GM18873 (cell line): ENCODE results near the gene NINJ2.

Experiments
- ATAC-seq: cut with Tn5 transposase; IDR thresholded peaks from one replicate; pipeline ENCODE4 v1.9.1; 2021; ENCODE audit warnings: mild to moderate bottlenecking, moderate library complexity, moderate number of reproducible peaks; ENCODE audit not compliant: unreplicated experiment, low FRiP score

Gene NINJ2

DNA sequence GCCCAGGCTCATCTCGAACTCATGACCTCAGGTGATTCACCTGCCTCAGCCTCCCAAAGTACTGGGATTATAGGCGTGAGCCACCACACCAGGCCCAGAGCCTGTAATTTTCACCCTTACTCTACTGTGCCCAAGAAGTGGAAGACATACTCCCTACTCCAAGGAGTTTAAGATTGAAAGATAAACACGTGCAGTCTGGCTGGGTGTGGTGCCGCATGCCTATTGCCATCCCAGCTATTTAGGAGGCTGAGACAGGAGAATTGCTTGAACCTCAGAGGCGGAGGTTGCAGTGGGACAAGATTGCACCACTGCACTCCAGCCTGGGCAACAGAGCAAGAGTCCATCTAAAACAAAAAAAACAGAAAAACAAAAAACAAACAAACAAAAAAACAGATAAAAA, 90.0 kb downstream of the NINJ2 start:
- no peak for ATAC-seq

DNA sequence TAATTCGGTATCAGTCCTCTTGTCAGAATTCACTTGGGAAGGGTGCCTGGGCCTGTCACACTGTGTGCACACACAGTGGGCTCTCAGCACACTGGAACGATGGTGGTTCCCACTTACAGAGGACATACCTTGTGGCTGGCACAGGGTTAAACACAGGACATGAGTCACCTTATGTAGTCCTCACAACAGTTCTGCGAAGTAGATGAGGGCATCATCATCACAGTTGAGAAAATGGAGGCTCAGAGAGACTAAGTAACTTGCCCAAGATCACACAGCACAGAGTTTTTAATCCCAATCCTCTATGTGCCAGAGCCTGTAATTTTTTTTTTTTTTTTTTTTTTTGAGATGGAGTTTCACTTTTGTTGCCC, 90.7 kb downstream of the NINJ2 start:
- no peak for ATAC-seq

- no peak for ATAC-seq
Measured at GRCh38 chr12:571795-572531, 91.3 kb downstream of the NINJ2 start.

DNA sequence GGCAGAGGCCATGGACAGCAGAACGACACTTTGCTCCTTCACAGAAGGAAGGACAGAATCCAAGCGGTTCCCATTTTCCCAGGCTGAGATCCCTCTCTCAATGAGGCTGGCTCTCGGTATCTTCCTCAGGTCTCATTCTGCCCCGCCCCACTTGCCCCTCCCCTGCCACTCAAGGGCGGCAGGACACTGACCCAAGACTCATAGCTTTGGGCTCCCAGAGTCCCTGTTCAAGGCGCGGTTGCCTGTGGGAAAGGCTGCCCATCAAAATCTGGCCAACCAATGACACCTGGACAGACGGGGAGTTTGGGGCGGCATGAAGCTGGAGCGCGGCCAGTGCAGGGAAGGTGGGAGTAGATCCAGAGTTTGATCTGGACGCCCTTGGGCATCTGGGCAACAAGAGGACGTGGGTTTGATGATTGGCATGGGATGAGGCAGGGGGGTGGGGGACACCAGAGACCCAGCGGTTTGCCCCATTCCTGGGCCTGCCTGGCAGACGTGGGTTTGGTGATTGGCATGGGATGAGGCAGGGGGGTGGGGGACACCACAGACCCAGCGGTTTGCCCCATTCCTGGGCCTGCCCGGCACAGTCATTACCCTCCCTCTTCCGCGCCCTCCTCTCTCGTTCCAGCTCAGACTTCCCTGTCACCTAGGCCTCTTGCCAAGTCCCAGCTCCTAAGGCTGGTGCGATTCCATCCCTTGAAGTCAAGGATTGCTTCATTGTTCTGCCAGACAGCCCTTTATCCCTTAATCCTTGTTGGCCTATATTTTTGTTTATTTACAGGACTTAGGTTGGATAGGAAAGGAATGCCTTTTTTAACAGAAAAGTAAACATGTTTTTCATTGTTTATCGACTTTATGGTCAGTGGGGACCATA, 92.1 kb downstream of the NINJ2 start:
- ATAC-seq, result no peak

DNA sequence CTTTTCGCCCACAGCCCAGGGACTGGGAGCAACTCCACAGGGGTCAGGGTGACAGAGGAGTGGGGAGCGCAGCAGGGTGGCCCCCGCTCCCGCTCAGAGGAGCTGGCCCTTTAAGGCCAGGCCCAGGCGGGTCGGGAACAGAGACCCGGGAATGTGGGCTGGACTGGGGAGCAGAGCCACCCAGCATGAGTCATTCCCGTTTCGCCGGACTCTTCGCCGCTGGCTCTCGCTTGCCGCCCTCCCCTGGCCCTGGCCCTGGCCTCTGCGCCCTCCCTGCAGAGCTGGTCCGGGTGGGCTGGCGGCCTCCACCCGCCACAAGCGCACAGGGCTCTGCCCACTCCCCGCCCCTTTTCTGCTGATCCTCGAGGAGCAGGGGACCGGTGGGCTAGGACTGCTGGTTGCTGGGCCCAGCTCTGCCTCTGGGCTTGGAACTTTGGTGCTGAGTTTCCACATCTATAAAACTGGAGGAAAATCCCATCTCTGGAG, 92.8 kb downstream of the NINJ2 start:
- no peak for ATAC-seq

- no peak for ATAC-seq
Measured at GRCh38 chr12:569803-570434, 93.3 kb downstream of the NINJ2 start.

DNA sequence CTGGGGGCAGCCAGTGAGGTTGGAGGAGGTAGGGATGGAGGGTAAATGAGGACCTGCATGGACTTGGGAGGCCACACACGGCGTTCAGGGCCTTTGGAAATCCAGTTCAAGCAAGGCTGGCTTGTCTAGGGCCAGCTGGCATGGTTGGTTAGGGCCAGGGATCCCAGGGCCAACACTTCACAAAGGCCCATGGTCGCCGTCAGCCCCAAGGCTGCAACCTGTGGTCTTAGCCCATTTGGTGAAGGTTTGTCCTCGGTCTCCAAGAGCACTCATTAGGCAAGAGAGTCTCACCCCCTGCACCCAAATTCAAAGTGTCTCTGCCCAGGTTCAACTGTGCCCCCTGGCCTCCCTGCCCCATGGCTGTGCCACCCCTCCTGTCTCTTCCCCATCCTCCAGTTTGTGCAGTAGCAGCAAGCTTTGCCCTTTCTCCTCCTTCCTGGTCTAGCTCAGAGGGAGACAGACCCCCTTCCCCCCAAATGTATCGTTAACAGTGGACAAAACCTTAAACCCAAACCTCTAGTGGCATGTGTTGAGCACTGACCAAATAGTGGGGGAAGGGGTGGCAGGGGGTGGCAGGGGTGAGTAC, 94.1 kb downstream of the NINJ2 start:
- ATAC-seq, result no peak

DNA sequence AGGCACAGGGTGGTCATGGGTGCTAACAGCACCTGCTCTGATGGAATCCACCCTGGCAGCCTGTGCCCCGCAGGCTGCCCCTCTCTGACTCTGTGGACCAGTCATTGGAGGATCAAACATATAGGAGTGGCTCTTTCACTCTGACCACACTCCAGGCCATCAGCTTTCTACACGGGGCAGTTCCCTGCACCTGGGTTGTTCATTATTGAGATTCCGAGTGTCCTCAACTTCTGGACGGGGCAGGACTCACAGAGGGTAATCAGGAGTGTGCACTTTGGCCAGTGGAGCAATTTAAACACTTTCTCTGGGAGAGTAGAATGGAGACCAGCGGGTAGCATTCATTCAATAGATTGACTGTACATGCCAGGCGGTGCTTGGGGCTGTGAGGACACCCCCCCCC, 94.8 kb downstream of the NINJ2 start:
- no peak for ATAC-seq

DNA sequence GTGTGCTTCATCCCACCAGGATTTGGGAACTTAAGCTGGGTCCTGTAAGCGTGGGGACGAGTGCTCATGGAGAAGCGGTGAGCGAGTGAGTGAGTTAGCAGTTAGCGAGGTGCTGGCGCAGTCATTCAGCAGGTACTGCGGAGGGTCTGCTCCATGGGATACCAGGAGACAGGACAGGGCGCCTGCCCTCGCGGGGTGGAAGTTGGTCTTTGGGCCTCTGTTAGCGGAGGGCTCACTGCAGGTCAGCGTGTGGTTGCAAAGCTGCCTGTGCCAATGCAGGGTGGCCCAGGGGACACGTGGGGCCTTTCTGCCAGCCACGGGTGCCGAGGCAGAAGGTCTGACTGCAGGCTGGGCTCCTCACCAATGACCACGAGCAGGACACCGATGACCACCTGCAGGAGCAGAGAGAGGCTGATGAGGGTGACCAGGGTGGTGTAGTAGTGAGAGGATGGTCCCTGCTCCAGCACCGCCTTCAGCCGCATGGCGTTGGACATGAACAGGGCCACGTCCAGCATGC, 97.6 kb downstream of the NINJ2 start:
- no peak for ATAC-seq

DNA sequence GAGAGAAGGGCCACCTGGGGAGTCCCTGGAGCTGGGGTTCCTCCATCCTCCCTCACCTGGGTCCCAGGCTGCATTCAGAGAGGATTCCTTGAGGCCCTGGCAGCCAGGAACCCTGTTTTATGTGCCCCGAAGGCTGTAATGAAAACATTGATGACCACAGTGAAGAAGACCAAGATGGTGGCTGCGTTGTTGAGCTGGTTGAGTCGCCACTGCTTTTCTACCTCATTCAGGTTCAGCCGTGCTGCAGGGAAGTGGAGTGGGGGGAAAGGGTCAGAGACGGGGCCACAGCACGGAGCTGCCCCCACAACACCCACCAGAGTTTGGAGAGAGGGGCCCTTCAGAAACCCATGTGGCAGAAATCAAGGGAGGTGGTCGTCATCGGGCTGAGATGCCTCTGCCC, 98.1 kb downstream of the NINJ2 start:
- ATAC-seq, result no peak

- ATAC-seq, result no peak
Measured at GRCh38 chr12:563787-564298, 99.4 kb downstream of the NINJ2 start.

- no peak for ATAC-seq
Measured at GRCh38 chr12:563250-563781, 99.9 kb downstream of the NINJ2 start.

- ATAC-seq, result no peak
Measured at GRCh38 chr12:562634-563033, 100.6 kb downstream of the NINJ2 start.

- ATAC-seq, result no peak
Measured at GRCh38 chr12:561908-562593, 101.2 kb downstream of the NINJ2 start.

DNA sequence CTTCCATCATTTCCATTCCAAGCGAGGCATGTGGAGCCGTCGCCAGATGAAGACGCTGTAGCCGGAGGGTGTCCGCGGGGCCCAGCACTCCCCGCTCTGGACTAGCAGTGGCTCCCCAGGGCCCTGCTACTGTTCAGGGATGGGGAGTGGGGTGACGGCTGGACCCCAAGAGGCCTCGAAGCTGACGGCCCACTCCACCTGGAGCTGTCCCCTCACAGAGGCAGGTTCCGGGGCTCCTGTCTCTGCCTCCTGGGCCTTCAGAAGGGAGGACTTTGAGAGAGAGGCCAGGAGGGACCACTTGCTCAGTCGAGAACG, 101.9 kb downstream of the NINJ2 start:
- ATAC-seq, result no peak

- ATAC-seq, result no peak
Measured at GRCh38 chr12:560691-561390, 102.4 kb downstream of the NINJ2 start.

DNA sequence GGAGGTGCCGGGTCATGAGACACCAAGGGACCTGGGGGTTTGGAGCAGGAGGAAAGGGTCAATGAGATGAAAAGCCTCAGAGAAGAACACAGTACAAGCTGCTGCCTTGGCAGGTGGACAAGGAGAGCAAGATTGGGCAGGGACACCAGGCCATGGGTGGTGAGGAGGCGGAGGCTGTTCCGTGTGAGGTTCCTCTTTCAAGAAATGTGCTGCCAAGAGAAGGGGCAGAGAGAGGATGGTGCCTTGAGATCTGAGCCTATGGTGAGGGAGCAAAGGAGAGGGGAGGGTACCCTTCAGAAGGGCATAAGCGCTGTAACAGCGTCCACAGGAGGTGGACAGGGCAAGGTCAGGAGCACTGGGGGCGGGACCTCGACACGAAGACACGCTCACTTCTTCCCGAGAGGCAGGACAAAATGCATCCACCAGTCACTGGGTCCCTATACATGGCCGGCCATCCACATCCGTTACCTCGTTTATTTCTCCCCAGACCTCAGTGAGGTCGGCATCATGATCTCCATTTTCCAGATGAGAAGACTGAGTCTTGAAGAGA, 103.3 kb downstream of the NINJ2 start:
- no peak for ATAC-seq

GRCh38 chr12:559208-559905, 103.9 kb downstream of the NINJ2 start:
- no peak for ATAC-seq
